ENCODE data around the gene GRIK4. TPM values are rescaled to one million over a fixed set of nuclear protein-coding genes. Genes with fewer than 3 reads are reported as not detected.

Gene GRIK4
- total and polyA plus RNA-seq, 11 donors, result 0.04 to 0.45 (median 0.12) TPM; not detected in 6

DNA sequence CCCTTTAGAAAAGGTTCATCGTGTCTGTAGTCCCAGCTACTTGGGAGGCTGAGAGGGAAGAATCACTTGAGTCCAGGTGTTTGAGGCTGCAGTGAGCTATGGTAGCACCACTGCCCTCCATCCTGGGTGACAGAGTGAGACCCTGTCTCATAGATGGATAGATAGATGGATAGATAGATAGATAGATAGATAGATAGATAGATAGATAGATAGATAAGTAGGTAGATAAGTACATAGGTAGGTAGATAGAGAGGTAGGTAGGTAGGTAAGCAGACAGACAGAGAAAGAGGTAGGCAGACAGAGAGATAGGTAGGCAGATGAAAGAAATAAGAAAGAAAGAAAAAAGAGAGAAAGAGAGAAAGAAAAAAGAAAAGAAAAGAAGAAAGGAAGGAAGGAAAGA lies 156.4 kb downstream of the GRIK4 start:
- no peak overlapping the region for H3K27ac ChIP-seq
- DNase-seq (no peak), ATAC-seq (no peak)
- 56 to 94% (median 76%) methylated on average over 1 of the region's 1 CpG for WGBS, 4 donors
- no peak overlapping the region for H3K4me3 ChIP-seq
- no peaks in the 10 kb centered on the region for H3K36me3 ChIP-seq
- TF ChIP-seq, protein P1, sequence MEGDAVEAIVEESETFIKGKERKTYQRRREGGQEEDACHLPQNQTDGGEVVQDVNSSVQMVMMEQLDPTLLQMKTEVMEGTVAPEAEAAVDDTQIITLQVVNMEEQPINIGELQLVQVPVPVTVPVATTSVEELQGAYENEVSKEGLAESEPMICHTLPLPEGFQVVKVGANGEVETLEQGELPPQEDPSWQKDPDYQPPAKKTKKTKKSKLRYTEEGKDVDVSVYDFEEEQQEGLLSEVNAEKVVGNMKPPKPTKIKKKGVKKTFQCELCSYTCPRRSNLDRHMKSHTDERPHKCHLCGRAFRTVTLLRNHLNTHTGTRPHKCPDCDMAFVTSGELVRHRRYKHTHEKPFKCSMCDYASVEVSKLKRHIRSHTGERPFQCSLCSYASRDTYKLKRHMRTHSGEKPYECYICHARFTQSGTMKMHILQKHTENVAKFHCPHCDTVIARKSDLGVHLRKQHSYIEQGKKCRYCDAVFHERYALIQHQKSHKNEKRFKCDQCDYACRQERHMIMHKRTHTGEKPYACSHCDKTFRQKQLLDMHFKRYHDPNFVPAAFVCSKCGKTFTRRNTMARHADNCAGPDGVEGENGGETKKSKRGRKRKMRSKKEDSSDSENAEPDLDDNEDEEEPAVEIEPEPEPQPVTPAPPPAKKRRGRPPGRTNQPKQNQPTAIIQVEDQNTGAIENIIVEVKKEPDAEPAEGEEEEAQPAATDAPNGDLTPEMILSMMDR (IDR thresholded peaks at IDR 0.05), result no peak
- no peak for TF ChIP-seq POLR2A (IDR thresholded peaks at IDR 0.05)
- peaks cover 0 to 7% (median 0%) of the 10 kb centered on the region in 12 donors for H3K9me3 ChIP-seq
- peaks cover 0 to 63% (median 8%) of the 10 kb centered on the region in 9 donors for H3K27me3 ChIP-seq
- H3K4me1 ChIP-seq, result no peaks in the 10 kb centered on the region
- intact Hi-C loops (cut with DNase I), result loop anchor here in 2 of 10 donors (10.0 kb wide), 3 partner anchors 127 to 527 kb away; no protein-coding TSS in a partner anchor

DNA sequence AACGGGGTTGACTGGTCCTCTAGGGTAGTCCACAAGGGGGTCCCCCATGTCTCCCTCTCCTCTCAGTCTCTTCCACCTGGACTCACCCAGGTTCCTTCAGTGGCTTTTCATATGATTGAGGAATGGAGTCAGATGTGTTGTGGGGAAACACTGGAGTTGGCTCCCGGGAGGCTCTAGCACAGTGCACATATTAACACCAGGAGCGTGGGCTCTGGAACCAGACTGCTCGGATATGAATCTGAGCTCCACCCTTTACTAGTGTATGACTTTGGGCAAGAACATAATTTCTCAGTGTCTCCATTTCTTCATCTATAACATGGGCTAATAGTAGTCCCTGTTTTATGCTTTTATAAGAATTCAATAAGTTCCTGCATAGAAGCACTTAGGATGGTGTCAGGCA lies 157.0 kb downstream of the GRIK4 start:
- Histone ChIP-seq H3K4me3 (no peak overlapping the region), H3K4me1 (no peaks in the 10 kb centered on the region), H3K9me3 (peaks cover 0 to 7% (median 0%) of the 10 kb centered on the region in 12 donors), H3K36me3 (no peaks in the 10 kb centered on the region), H3K27ac (no peak overlapping the region), H3K27me3 (peaks cover 0 to 62% (median 8%) of the 10 kb centered on the region in 9 donors)
- intact Hi-C loops (cut with DNase I), result loop anchor here in 2 of 10 donors (10.0 kb wide), 3 partner anchors 126 to 526 kb away; no protein-coding TSS in a partner anchor
- ATAC-seq (no peak), DNase-seq (no peak)
- 61 to 79% (median 73%) methylated on average over 4 of the region's 4 CpGs for WGBS, 4 donors
- TF ChIP-seq, protein P1 (IDR thresholded peaks at IDR 0.05), result no peak
- no peak for TF ChIP-seq POLR2A (IDR thresholded peaks at IDR 0.05)

DNA sequence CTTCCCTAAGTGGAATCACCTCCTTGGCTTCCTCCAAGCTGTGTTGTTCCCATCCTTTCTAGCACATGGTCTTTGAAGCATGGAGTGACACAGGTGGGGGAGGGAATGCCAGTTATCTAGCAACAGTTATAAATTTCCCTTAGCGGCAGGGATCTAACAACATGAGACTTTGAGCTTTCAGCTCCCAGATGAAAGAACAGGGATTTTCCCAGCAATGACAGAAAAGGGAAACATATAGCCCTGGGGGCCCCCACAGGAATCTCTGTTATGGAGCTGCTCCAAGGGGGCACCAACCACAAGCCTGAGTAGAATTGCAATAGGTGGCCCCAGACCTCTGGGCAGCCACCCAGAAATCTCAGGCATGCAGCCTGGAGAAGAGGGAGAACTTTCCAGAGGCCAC lies 163.0 kb downstream of the GRIK4 start:
- Histone ChIP-seq H3K9me3 (peaks cover 0 to 7% (median 0%) of the 10 kb centered on the region in 12 donors), H3K27me3 (peaks cover 0 to 48% (median 6%) of the 10 kb centered on the region in 9 donors), H3K36me3 (no peaks in the 10 kb centered on the region), H3K4me3 (no peak overlapping the region), H3K4me1 (peaks cover 0 to 5% (median 0%) of the 10 kb centered on the region in 12 donors), H3K27ac (no peak overlapping the region)
- no peak for TF ChIP-seq POLR2A (IDR thresholded peaks at IDR 0.05)
- TF ChIP-seq, protein P1 (IDR thresholded peaks at IDR 0.05), result no peak
- intact Hi-C loops (cut with DNase I), result loop anchor here in 1 of 10 donors (10.0 kb wide), 1 partner anchor 250 kb away; no protein-coding TSS in a partner anchor
- ATAC-seq (no peak), DNase-seq (no peak)
- WGBS, 4 donors, result 51 to 67% (median 58%) methylated on average over 1 of the region's 1 CpG

DNA sequence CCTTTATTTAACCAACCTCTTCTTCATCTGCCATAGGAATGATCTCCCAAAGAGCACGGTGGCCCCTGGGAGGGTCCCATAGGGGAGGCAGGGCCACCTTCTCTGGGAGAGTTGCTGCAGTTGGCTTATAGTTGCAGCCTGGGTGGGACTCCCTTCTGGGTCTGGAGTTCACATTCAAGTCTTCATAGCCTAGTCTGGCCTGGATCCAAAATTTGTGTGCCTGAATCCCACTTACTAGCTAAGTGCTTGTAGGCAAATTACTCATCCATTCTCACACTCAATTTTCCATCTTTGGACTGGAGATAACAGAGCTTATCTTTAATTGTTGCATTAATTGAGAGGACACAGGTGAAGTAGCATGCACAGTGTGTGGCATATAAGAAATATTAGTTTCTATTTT lies 163.6 kb downstream of the GRIK4 start:
- intact Hi-C loops (cut with DNase I), result loop anchor here in 1 of 10 donors (10.0 kb wide), 1 partner anchor 250 kb away; no protein-coding TSS in a partner anchor

More for the DNA sequence above, 163.6 kb downstream of the GRIK4 start:
- Histone ChIP-seq H3K27me3 (peaks cover 0 to 44% (median 6%) of the 10 kb centered on the region in 9 donors), H3K4me1 (peaks cover 0 to 5% (median 0%) of the 10 kb centered on the region in 12 donors), H3K4me3 (no peak overlapping the region), H3K27ac (no peak overlapping the region), H3K36me3 (no peaks in the 10 kb centered on the region), H3K9me3 (peaks cover 0 to 7% (median 0%) of the 10 kb centered on the region in 12 donors)
- WGBS, 4 donors, result 74 to 91% (median 78%) methylated on average over 1 of the region's 1 CpG
- TF ChIP-seq, protein P1 (IDR thresholded peaks at IDR 0.05), result no peak
- TF ChIP-seq POLR2A (IDR thresholded peaks at IDR 0.05), result no peak
- ATAC-seq, result no peak
- DNase-seq, result no peak
